Caco-2 (cell line): ENCODE data around the gene GPR61. TPM values are rescaled to one million over a fixed set of nuclear protein-coding genes. Genes with fewer than 3 reads are reported as not detected.

Source experiments
- BruUV-seq: library from RNA; stranded (reverse); fragments of 400-500 nt; replicated peaks from 2 replicates; lab custom pipeline; 2021; lab: Mats Ljungman, UMichigan
- CTCF ChIA-PET: fragments of 300-600 bp; sonication (Branson Sonifier 250); formaldehyde crosslinking; loops from one replicate; lab custom pipeline; 2022; ENCODE audit warnings: antibody characterized with exemption; lab: Charles Lee
- POLR2A ChIA-PET: fragments of 300-600 bp; sonication (Branson Sonifier 250); formaldehyde crosslinking; loops from one replicate; lab custom pipeline; 2022; ENCODE audit warnings: antibody characterized with exemption; lab: Charles Lee
- DNase-seq, 2 experiments: peaks; one replicate each; pipeline versions ENCODE4 v3.0.0 to v3.0.0-alpha.2; 2020 to 2022
- H3K27me3 ChIP-seq: replicated peaks from 2 replicates; pipeline ENCODE4 v1.6.0; 2011; ENCODE audit warnings: low read length; ENCODE audit not compliant: control insufficient read depth, insufficient read depth
- H3K36me3 ChIP-seq: 2 replicates; pipeline ENCODE4 v1.5.1; 2011; ENCODE audit warnings: low read length; ENCODE audit not compliant: control insufficient read depth, insufficient read depth
- H3K4me1 ChIP-seq: fragments of 250-450 bp; sonication (Bioruptor Pico); 2 replicates; pipeline ENCODE4 v1.5.1; 2020; ENCODE audit warnings: mild to moderate bottlenecking
- H3K4me3 ChIP-seq: 2 replicates; pipeline ENCODE4 v1.5.1; 2011; ENCODE audit warnings: low read depth, mild to moderate bottlenecking, control low read depth, low read length
- H3K9me3 ChIP-seq: fragments of 250-450 bp; sonication (Bioruptor Pico); 2 replicates; pipeline ENCODE4 v1.5.1; 2020; ENCODE audit warnings: mild to moderate bottlenecking, moderate library complexity
- H3K27ac Mint-ChIP-seq: one replicate; pipeline ENCODE4 v1.8.0; 2022; ENCODE audit warnings: mixed read lengths; ENCODE audit not compliant: unreplicated experiment
- H3K27me3 Mint-ChIP-seq: one replicate; pipeline ENCODE4 v1.8.0; 2022; ENCODE audit warnings: mixed read lengths; ENCODE audit not compliant: insufficient read depth, unreplicated experiment
- H3K36me3 Mint-ChIP-seq: one replicate; pipeline ENCODE4 v1.8.0; 2022; ENCODE audit warnings: mild to moderate bottlenecking, mixed read lengths; ENCODE audit not compliant: insufficient read depth, unreplicated experiment
- H3K4me1 Mint-ChIP-seq: one replicate; pipeline ENCODE4 v1.8.0; 2022; ENCODE audit warnings: low read depth, mixed read lengths; ENCODE audit not compliant: unreplicated experiment
- H3K4me3 Mint-ChIP-seq: one replicate; pipeline ENCODE4 v1.8.0; 2022; ENCODE audit warnings: mild to moderate bottlenecking, moderate library complexity, mixed read lengths; ENCODE audit not compliant: unreplicated experiment
- H3K9me3 Mint-ChIP-seq: one replicate; pipeline ENCODE4 v1.8.0; 2022; ENCODE audit warnings: mixed read lengths; ENCODE audit not compliant: unreplicated experiment
- intact Hi-C: fragments of 100-400 bp; cut with micrococcal nuclease; formaldehyde crosslinking; loops from one replicate; pipeline ENCODE4 v1.10.0; 2022; ENCODE audit not compliant: unreplicated experiment
- total RNA-seq: library from RNA; stranded (reverse); gene quantifications from 2 replicates; pipeline ENCODE4 v1.2.3, GENCODE V29; 2022
- TF ChIP-seq, protein P1 (sequence below), 2 experiments: fragments of 200-600 bp in 1 of 2; IDR thresholded peaks; 1 replicate in 1 of 2; 2 replicates in 1 of 2; pipeline versions ENCODE4 v1.5.1 to v1.8.0; 2011 to 2022; ENCODE audit warnings: antibody characterized with exemption in 1 of 2, control low read depth in 1 of 2, inconsistent platforms in 1 of 2, low read depth in 1 of 2, low read length in 1 of 2, mild to moderate bottlenecking in 1 of 2, moderate library complexity in 1 of 2; ENCODE audit not compliant: insufficient read depth in 1 of 2, severe bottlenecking in 1 of 2, unreplicated experiment in 1 of 2

Gene GPR61
- total RNA-seq, 1 experiment from 2014 or later = not detected

DNA sequence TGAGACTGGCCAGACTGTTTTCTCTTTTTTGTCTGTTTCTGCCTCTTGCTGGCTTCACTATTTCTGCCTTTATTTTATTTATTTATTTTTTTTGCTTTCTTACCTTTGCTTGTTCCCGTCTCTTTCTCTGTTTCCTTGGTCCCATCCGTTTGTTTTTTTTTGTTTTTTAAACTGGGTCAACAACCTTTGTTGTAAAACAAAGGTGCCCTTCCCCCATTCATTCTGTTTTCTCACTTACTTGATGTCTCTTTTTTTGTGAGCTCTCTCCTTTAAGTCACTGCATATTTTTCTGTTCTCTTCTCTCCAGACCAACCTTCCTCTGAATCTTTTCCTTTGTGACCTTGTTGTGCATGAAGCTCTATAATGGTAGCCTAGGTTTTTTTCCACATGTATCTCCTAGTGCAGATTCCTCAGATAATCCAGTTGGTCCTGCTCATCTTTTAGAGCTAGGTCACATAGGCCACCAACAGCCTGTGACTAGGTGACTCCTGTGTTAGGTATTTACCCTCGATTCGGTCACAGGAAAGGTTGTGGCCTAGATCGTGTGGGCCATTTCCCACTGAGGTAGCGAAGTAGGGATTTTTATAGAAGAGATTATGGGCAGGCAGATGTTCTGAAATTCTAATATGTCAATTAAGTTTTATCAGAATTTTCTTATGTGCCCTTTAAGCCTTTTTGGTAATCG is 24.7 kb downstream of the GPR61 start:
- H3K4me3 Mint-ChIP-seq = no peak overlapping the region
- POLR2A ChIA-PET = interaction anchor here (0.7 to 1.0 kb wide), 2 partner anchors 16 to 17 kb away, joined by 3 to 4 read pairs; partner anchors contain the start of gene GNAI3

DNA sequence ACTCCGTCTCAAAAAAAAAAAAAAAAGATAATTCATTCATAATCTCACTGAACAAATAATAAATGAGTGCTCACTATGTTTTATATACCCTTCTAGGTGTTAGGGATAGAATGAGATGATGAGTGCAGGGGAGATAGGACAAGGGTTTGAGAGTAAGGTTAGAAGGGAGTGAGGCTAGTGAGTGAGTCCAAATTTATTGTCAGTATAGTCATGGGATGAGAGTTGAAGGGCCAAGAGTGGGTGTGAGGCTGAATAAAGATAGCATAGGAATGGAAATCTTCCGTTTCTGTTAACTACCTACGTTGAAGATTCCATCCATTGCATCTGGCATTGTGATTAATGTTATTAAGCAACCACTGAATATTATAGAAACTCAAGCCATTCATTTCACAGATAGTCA is 25.6 kb downstream of the GPR61 start:
- CTCF ChIA-PET = no interaction called here
- peaks cover 25% of the 10 kb centered on the region for H3K4me1 ChIP-seq
- no peak overlapping the region for H3K27ac Mint-ChIP-seq

More for the DNA sequence above, 24.7 kb downstream of the GPR61 start:
- TF ChIP-seq, protein P1, sequence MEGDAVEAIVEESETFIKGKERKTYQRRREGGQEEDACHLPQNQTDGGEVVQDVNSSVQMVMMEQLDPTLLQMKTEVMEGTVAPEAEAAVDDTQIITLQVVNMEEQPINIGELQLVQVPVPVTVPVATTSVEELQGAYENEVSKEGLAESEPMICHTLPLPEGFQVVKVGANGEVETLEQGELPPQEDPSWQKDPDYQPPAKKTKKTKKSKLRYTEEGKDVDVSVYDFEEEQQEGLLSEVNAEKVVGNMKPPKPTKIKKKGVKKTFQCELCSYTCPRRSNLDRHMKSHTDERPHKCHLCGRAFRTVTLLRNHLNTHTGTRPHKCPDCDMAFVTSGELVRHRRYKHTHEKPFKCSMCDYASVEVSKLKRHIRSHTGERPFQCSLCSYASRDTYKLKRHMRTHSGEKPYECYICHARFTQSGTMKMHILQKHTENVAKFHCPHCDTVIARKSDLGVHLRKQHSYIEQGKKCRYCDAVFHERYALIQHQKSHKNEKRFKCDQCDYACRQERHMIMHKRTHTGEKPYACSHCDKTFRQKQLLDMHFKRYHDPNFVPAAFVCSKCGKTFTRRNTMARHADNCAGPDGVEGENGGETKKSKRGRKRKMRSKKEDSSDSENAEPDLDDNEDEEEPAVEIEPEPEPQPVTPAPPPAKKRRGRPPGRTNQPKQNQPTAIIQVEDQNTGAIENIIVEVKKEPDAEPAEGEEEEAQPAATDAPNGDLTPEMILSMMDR (IDR thresholded peaks at IDR 0.05; ENCODE audit: insufficient read depth in 1 of 2, low read depth in 1 of 2, low read length in 1 of 2, severe bottlenecking in 1 of 2, unreplicated experiment in 1 of 2) = no peak
- H3K4me1 ChIP-seq = peaks cover 20% of the 10 kb centered on the region
- no peaks in the 10 kb centered on the region for H3K9me3 Mint-ChIP-seq
- H3K4me3 ChIP-seq = no peak overlapping the region
- H3K36me3 ChIP-seq = no peaks in the 10 kb centered on the region
- H3K27me3 Mint-ChIP-seq = no peaks in the 10 kb centered on the region
- H3K27ac Mint-ChIP-seq = no peak overlapping the region
- BruUV-seq = no TSS peak
- H3K9me3 ChIP-seq = no peaks in the 10 kb centered on the region
- H3K4me1 Mint-ChIP-seq = peaks cover 24% of the 10 kb centered on the region
- intact Hi-C loops = no loop called here
- no peaks in the 10 kb centered on the region for H3K36me3 Mint-ChIP-seq
- CTCF ChIA-PET = no interaction called here
- H3K27me3 ChIP-seq = no peaks in the 10 kb centered on the region
- no peak for DNase-seq

DNA sequence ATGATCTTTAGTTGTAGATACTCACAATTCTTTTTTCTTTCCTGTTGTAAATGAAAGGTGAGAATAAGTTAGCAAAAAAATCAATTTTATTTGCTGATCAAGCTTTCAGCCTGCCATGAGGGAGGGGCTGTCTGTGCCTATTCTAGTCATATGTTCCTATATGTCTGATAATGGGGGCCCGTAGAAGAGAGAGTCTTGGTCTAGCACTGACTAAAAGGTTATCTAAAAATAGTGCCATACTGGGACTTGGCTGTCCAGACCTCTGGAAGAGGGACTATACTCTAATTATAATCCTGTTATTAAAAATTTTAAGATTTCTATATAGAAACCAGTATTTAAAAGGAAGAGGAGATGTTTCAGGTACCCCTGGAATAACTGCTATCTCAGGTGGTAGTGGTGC is 27.3 kb downstream of the GPR61 start:
- intact Hi-C loops = no loop called here
- no TSS peak for BruUV-seq
- Mint-ChIP-seq H3K9me3 (no peaks in the 10 kb centered on the region), H3K36me3 (no peaks in the 10 kb centered on the region), H3K4me3 (no peak overlapping the region), H3K27ac (no peak overlapping the region), H3K4me1 (peaks cover 18% of the 10 kb centered on the region), H3K27me3 (no peaks in the 10 kb centered on the region)
- no peak for DNase-seq
- H3K36me3 ChIP-seq = no peaks in the 10 kb centered on the region
- no peaks in the 10 kb centered on the region for H3K9me3 ChIP-seq
- ChIA-PET CTCF (interaction anchor here (1.8 kb wide), 1 partner anchor 19 kb away, joined by 5 read pairs; the partner anchor contains the start of gene GNAI3), POLR2A (no interaction called here)
- TF ChIP-seq, protein P1 (IDR thresholded peaks at IDR 0.05; ENCODE audit: insufficient read depth in 1 of 2, low read depth in 1 of 2, low read length in 1 of 2, severe bottlenecking in 1 of 2, unreplicated experiment in 1 of 2) = no peak
- no peaks in the 10 kb centered on the region for H3K27me3 ChIP-seq
- no peak overlapping the region for H3K4me3 ChIP-seq
- peaks cover 33% of the 10 kb centered on the region for H3K4me1 ChIP-seq

More for the DNA sequence above, 25.6 kb downstream of the GPR61 start:
- Mint-ChIP-seq H3K4me1 (peaks cover 24% of the 10 kb centered on the region), H3K27me3 (no peaks in the 10 kb centered on the region), H3K36me3 (no peaks in the 10 kb centered on the region), H3K9me3 (no peaks in the 10 kb centered on the region), H3K4me3 (no peak overlapping the region)
- H3K9me3 ChIP-seq = no peaks in the 10 kb centered on the region
- intact Hi-C loops = no loop called here
- H3K27me3 ChIP-seq = no peaks in the 10 kb centered on the region
- H3K36me3 ChIP-seq = no peaks in the 10 kb centered on the region
- BruUV-seq = no TSS peak
- TF ChIP-seq, protein P1 (IDR thresholded peaks at IDR 0.05; ENCODE audit: insufficient read depth in 1 of 2, low read depth in 1 of 2, low read length in 1 of 2, severe bottlenecking in 1 of 2, unreplicated experiment in 1 of 2) = no peak
- no peak for DNase-seq
- no peak overlapping the region for H3K4me3 ChIP-seq
- POLR2A ChIA-PET = no interaction called here
